K562 (cell line): ENCODE results near the gene ARMC7. TPM values are rescaled to one million over a fixed set of nuclear protein-coding genes. Genes with fewer than 3 reads are reported as not detected.

Source experiments
- TAF15 ChIP-seq: fragments of 200-400 bp; formaldehyde crosslinking; IDR thresholded peaks from 2 replicates; pipeline ENCODE4 v1.6.1; 2017; ENCODE audit warnings: mild to moderate bottlenecking, low read depth, low read length, moderate library complexity
- polyA plus RNA-seq, 8 experiments: library from polyadenylated mRNA; depleted of rRNA in 4 of 8; stranded (reverse) in 5 of 8; unstranded in 3 of 8; fragments of >200 nt; fragmentation: Nextera tagmentation in 2 of 8; fragmentation: Illumina TruSeq in 1 of 8; extraction: Ambion mirVana in 2 of 8; extraction: Trizol in 1 of 8; gene quantifications; 2 replicates each; pipeline versions ENCODE4 v1.2.1 to v1.2.3, GENCODE V29; 2011 to 2014; ENCODE audit warnings: inconsistent platforms in 1 of 8, missing spikeins in 1 of 8
- total RNA-seq, 7 experiments: library from RNA; depleted of rRNA in 6 of 7; stranded (reverse); fragments of >200 nt in 6 of 7; fragmentation: Illumina TruSeq in 2 of 7; extraction: Trizol in 2 of 7; gene quantifications; 2 replicates each; pipeline versions ENCODE4 v1.2.1 to v1.2.3, GENCODE V29; 2011 to 2021; ENCODE audit warnings: low replicate concordance in 1 of 7
- TF ChIP-seq, protein P1 (sequence below): fragments of 450-650 bp; IDR thresholded peaks from 2 replicates; pipeline ENCODE4 v1.6.1; 2016; ENCODE audit warnings: low read depth

The ARMC7 gene
- total and polyA plus RNA-seq, 9 of the 15 experiments (the other 6 are each of a cell fraction or from before 2014, with no cell fraction given) = 1.4 to 15.2 (median 5.9) TPM

DNA sequence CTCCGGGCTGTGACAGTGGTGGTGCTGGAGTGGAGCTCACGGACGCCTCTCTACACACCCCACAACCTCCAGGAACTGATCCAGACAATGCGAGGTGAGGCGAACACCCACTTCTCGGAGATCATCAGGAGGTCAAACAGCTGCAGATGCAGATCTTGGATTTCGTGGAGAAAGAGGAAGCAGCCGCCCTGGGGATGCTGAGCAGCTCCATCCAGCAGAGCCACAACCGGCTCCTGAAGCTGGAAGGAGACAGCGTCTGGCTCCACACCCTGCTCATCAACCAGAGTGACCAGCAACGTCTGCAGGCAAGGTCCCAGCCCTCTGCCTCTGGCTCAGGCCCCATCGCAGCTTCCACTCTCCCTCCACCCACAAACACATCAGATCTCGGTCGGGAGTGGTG is 35.2 kb upstream of the ARMC7 start (continued):
- TF ChIP-seq, protein P1, sequence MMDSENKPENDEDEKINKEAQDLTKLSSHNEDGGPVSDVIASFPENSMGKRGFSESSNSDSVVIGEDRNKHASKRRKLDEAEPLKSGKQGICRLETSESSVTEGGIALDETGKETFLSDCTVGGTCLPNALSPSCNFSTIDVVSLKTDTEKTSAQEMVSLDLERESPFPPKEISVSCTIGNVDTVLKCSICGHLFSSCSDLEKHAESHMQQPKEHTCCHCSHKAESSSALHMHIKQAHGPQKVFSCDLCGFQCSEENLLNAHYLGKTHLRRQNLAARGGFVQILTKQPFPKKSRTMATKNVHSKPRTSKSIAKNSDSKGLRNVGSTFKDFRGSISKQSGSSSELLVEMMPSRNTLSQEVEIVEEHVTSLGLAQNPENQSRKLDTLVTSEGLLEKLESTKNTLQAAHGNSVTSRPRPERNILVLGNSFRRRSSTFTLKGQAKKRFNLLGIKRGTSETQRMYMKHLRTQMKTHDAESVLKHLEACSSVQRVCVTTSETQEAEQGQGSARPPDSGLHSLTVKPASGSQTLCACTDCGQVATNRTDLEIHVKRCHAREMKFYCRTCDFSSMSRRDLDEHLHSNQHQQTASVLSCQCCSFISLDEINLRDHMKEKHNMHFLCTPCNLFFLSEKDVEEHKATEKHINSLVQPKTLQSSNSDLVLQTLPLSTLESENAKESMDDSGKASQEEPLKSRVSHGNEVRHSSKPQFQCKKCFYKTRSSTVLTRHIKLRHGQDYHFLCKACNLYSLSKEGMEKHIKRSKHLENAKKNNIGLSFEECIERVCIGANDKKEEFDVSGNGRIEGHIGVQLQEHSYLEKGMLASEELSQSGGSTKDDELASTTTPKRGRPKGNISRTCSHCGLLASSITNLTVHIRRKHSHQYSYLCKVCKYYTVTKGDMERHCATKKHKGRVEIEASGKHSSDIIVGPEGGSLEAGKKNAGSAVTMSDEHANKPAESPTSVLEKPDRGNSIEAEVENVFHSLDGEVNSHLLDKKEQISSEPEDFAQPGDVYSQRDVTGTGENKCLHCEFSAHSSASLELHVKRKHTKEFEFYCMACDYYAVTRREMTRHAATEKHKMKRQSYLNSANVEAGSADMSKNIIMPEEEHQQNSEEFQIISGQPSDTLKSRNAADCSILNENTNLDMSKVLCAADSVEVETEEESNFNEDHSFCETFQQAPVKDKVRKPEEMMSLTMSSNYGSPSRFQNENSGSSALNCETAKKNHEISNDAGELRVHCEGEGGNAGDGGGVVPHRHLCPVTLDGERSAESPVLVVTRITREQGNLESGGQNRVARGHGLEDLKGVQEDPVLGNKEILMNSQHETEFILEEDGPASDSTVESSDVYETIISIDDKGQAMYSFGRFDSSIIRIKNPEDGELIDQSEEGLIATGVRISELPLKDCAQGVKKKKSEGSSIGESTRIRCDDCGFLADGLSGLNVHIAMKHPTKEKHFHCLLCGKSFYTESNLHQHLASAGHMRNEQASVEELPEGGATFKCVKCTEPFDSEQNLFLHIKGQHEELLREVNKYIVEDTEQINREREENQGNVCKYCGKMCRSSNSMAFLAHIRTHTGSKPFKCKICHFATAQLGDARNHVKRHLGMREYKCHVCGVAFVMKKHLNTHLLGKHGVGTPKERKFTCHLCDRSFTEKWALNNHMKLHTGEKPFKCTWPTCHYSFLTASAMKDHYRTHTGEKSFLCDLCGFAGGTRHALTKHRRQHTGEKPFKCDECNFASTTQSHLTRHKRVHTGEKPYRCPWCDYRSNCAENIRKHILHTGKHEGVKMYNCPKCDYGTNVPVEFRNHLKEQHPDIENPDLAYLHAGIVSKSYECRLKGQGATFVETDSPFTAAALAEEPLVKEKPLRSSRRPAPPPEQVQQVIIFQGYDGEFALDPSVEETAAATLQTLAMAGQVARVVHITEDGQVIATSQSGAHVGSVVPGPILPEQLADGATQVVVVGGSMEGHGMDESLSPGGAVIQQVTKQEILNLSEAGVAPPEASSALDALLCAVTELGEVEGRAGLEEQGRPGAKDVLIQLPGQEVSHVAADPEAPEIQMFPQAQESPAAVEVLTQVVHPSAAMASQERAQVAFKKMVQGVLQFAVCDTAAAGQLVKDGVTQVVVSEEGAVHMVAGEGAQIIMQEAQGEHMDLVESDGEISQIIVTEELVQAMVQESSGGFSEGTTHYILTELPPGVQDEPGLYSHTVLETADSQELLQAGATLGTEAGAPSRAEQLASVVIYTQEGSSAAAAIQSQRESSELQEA = no peak
- no peak for TF ChIP-seq TAF15
